WTC11 (cell line): Measurements from ENCODE around the gene TIGAR.

Experiments
- FOXK1 ChIP-seq: sonication (generic); formaldehyde crosslinking; IDR thresholded peaks from 2 replicates; pipeline ENCODE4 v1.8.0; 2022; ENCODE audit warnings: mild to moderate bottlenecking, moderate library complexity, missing genetic modification reagents
- SP1 ChIP-seq: sonication (generic); formaldehyde crosslinking; conservative IDR thresholded peaks from 2 replicates; pipeline ENCODE4 v1.8.1; 2022; ENCODE audit warnings: missing genetic modification reagents
- ZNF671 ChIP-seq: fragments of 250-450 bp; sonication (Bioruptor Pico); IDR thresholded peaks from 2 replicates; pipeline ENCODE4 v1.8.0; 2021; ENCODE audit warnings: mild to moderate bottlenecking
- TF ChIP-seq, protein P1 (sequence below): sonication (generic); formaldehyde crosslinking; IDR thresholded peaks from 2 replicates; pipeline ENCODE4 v1.8.1; 2023; ENCODE audit warnings: mild to moderate bottlenecking, missing genetic modification reagents, borderline replicate concordance
- TF ChIP-seq, protein P2 (sequence below): sonication (generic); formaldehyde crosslinking; IDR thresholded peaks from 2 replicates; pipeline ENCODE4 v1.8.0; 2022; ENCODE audit warnings: mild to moderate bottlenecking, missing genetic modification reagents
- TF ChIP-seq, protein P3 (sequence below): sonication (generic); formaldehyde crosslinking; IDR thresholded peaks from 2 replicates; pipeline ENCODE4 v1.8.1; 2022; ENCODE audit warnings: low read depth, missing genetic modification reagents, borderline replicate concordance
- TF ChIP-seq, protein P4 (sequence below): sonication (generic); formaldehyde crosslinking; IDR thresholded peaks from 2 replicates; pipeline ENCODE4 v1.8.1; 2023; ENCODE audit warnings: mild to moderate bottlenecking, missing genetic modification reagents, moderate library complexity
- TF ChIP-seq, protein P5 (sequence below): fragments of 200-600 bp; IDR thresholded peaks from 2 replicates; pipeline ENCODE4 v1.8.0; 2022; ENCODE audit warnings: antibody characterized with exemption
- TF ChIP-seq, protein P6 (sequence below): sonication (generic); formaldehyde crosslinking; IDR thresholded peaks from 2 replicates; pipeline ENCODE4 v1.8.1; 2022; ENCODE audit warnings: missing genetic modification reagents, borderline replicate concordance

DNA sequence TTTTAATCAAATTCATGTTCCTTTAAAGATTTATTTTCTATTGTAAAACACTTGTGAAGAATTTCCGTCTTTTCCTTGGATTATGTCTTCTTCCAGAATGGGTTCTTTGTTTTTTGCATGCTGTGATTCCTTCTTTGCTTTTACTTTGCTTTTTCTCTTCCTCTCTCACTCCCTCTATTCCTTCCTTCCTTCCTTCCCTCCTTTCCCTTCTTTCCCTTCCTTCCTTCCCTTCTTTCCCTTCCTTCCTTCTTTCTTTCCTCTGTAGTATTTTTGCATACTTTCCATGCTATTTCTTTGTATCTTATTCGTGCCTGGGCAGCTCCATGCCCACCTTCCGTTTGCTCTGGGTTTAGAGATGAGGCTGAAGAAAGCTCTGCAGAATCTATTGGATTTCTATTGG lies 80.1 kb downstream of the TIGAR start:
- TF ChIP-seq, protein P1, sequence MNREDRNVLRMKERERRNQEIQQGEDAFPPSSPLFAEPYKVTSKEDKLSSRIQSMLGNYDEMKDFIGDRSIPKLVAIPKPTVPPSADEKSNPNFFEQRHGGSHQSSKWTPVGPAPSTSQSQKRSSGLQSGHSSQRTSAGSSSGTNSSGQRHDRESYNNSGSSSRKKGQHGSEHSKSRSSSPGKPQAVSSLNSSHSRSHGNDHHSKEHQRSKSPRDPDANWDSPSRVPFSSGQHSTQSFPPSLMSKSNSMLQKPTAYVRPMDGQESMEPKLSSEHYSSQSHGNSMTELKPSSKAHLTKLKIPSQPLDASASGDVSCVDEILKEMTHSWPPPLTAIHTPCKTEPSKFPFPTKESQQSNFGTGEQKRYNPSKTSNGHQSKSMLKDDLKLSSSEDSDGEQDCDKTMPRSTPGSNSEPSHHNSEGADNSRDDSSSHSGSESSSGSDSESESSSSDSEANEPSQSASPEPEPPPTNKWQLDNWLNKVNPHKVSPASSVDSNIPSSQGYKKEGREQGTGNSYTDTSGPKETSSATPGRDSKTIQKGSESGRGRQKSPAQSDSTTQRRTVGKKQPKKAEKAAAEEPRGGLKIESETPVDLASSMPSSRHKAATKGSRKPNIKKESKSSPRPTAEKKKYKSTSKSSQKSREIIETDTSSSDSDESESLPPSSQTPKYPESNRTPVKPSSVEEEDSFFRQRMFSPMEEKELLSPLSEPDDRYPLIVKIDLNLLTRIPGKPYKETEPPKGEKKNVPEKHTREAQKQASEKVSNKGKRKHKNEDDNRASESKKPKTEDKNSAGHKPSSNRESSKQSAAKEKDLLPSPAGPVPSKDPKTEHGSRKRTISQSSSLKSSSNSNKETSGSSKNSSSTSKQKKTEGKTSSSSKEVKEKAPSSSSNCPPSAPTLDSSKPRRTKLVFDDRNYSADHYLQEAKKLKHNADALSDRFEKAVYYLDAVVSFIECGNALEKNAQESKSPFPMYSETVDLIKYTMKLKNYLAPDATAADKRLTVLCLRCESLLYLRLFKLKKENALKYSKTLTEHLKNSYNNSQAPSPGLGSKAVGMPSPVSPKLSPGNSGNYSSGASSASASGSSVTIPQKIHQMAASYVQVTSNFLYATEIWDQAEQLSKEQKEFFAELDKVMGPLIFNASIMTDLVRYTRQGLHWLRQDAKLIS: no peak
- TF ChIP-seq, protein P2, sequence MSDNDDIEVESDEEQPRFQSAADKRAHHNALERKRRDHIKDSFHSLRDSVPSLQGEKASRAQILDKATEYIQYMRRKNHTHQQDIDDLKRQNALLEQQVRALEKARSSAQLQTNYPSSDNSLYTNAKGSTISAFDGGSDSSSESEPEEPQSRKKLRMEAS: no peak
- TF ChIP-seq, protein P3, sequence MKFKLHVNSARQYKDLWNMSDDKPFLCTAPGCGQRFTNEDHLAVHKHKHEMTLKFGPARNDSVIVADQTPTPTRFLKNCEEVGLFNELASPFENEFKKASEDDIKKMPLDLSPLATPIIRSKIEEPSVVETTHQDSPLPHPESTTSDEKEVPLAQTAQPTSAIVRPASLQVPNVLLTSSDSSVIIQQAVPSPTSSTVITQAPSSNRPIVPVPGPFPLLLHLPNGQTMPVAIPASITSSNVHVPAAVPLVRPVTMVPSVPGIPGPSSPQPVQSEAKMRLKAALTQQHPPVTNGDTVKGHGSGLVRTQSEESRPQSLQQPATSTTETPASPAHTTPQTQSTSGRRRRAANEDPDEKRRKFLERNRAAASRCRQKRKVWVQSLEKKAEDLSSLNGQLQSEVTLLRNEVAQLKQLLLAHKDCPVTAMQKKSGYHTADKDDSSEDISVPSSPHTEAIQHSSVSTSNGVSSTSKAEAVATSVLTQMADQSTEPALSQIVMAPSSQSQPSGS (CRISPR knock-in tag): no peak
- TF ChIP-seq, protein P4, sequence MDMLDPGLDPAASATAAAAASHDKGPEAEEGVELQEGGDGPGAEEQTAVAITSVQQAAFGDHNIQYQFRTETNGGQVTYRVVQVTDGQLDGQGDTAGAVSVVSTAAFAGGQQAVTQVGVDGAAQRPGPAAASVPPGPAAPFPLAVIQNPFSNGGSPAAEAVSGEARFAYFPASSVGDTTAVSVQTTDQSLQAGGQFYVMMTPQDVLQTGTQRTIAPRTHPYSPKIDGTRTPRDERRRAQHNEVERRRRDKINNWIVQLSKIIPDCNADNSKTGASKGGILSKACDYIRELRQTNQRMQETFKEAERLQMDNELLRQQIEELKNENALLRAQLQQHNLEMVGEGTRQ: no peak
- TF ChIP-seq FOXK1 (CRISPR knock-in tag) (no peak), SP1 (CRISPR knock-in tag) (no peak), ZNF671 (CRISPR knock-in tag) (no peak)
- TF ChIP-seq, protein P5, sequence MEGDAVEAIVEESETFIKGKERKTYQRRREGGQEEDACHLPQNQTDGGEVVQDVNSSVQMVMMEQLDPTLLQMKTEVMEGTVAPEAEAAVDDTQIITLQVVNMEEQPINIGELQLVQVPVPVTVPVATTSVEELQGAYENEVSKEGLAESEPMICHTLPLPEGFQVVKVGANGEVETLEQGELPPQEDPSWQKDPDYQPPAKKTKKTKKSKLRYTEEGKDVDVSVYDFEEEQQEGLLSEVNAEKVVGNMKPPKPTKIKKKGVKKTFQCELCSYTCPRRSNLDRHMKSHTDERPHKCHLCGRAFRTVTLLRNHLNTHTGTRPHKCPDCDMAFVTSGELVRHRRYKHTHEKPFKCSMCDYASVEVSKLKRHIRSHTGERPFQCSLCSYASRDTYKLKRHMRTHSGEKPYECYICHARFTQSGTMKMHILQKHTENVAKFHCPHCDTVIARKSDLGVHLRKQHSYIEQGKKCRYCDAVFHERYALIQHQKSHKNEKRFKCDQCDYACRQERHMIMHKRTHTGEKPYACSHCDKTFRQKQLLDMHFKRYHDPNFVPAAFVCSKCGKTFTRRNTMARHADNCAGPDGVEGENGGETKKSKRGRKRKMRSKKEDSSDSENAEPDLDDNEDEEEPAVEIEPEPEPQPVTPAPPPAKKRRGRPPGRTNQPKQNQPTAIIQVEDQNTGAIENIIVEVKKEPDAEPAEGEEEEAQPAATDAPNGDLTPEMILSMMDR: no peak
- TF ChIP-seq, protein P6, sequence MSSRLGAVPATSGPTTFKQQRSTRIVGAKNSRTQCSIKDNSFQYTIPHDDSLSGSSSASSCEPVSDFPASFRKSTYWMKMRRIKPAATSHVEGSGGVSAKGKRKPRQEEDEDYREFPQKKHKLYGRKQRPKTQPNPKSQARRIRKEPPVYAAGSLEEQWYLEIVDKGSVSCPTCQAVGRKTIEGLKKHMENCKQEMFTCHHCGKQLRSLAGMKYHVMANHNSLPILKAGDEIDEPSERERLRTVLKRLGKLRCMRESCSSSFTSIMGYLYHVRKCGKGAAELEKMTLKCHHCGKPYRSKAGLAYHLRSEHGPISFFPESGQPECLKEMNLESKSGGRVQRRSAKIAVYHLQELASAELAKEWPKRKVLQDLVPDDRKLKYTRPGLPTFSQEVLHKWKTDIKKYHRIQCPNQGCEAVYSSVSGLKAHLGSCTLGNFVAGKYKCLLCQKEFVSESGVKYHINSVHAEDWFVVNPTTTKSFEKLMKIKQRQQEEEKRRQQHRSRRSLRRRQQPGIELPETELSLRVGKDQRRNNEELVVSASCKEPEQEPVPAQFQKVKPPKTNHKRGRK (CRISPR knock-in tag): no peak
